GM20000 (cell line): ENCODE results near the gene TCF19.

ENCODE experiments used
- DNase-seq: peaks from one replicate; pipeline ENCODE4 v3.0.0; 2012; ENCODE audit warnings: low spot score
- TF ChIP-seq, protein P1 (sequence below): IDR thresholded peaks from 2 replicates; pipeline ENCODE4 v1.5.1; 2012; ENCODE audit warnings: mild to moderate bottlenecking, control low read depth; ENCODE audit errors: extremely low read depth, missing control alignments

TCF19 gene

GRCh38 chr6:31170987-31171671 lies 12.7 kb downstream of the TCF19 start:
- no peak for DNase-seq
- TF ChIP-seq, protein P1, sequence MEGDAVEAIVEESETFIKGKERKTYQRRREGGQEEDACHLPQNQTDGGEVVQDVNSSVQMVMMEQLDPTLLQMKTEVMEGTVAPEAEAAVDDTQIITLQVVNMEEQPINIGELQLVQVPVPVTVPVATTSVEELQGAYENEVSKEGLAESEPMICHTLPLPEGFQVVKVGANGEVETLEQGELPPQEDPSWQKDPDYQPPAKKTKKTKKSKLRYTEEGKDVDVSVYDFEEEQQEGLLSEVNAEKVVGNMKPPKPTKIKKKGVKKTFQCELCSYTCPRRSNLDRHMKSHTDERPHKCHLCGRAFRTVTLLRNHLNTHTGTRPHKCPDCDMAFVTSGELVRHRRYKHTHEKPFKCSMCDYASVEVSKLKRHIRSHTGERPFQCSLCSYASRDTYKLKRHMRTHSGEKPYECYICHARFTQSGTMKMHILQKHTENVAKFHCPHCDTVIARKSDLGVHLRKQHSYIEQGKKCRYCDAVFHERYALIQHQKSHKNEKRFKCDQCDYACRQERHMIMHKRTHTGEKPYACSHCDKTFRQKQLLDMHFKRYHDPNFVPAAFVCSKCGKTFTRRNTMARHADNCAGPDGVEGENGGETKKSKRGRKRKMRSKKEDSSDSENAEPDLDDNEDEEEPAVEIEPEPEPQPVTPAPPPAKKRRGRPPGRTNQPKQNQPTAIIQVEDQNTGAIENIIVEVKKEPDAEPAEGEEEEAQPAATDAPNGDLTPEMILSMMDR, result no peak

GRCh38 chr6:31171931-31172905 lies 13.8 kb downstream of the TCF19 start:
- TF ChIP-seq, protein P1, result no peak
- DNase-seq, result no peak

DNA sequence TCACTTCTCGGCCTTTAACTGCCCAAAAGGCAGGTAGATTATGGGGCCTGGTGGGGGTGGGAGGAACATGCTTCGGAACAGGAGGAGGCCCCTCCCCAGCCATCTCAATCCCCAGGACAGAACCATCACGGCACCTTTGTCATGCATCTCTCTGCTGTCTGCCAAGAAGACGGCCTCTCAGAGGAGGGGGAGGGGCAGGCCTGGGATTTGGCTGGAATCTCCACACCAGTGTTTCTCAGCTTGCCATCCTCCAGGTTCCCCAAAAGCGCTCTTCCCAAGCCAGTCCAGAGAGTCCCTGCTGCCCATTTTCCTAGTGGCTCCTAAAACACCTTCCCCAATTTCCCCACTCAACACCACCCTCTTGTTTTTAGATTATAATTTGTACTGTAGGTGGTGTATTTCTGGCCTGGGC lies 14.6 kb downstream of the TCF19 start:
- TF ChIP-seq, protein P1, result no peak
- no peak for DNase-seq

- DNase-seq, result no peak
- TF ChIP-seq, protein P1, result no peak
Observed at GRCh38 chr6:31173406-31173805, 15.0 kb downstream of the TCF19 start.

- no peak for DNase-seq
- TF ChIP-seq, protein P1, result no peak
Observed at GRCh38 chr6:31174378-31174777, 16.0 kb downstream of the TCF19 start.

DNA sequence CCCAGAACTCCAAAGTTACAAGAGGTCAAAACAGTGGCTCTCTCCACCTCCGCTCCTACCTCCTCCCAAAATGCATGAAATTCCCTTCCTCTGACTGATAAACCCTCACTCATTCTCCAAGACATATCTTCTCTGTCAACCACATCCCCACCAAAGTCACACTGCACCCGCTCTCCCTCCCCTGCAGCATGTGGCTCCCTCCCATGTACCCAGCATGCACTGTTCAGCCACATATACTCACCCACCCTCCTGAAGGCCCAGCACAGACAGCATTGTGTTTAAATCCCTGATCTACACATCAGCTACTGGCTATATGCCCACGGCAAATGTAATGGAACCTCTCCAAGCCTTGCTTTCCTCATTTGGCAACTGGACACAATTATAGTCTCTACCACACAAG lies 17.6 kb downstream of the TCF19 start:
- DNase-seq, result no peak
- TF ChIP-seq, protein P1, result no peak
